ENCODE measurements around the gene LYRM4.

DNA sequence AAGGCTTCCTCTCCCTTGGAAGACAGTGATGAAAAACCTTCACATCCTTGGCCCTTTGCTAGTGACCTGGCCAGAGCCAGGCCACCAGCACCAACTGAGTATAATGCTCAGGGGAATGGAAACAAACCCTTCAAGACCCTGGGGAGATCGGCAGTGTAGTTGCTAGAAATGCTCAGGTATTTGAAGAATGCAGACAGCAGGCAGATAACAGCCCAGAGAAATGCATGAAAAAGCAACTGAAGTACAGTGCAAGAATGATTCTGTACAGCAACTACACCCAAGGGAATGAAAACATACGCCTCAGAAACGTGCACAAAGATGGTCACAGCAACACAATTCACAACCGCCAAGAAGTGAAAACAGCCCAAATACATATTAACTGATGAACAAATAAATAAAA, 134.5 kb downstream of the LYRM4 start:
- TF ChIP-seq GATA3 (IDR thresholded peaks at IDR 0.05; ENCODE audit: low read depth, low read length) (no peak), GATA2 (IDR thresholded peaks at IDR 0.05; ENCODE audit: low read depth, low read length) (no peak)

Data from SH-SY5Y (cell line).